ENCODE measurements around the gene CFAP52.
"Not testable (repeated sequence)": the region's sequence is repeated elsewhere in the genome, so short reads cannot be mapped to it uniquely, and the experiment has no call there.

CFAP52 gene

DNA sequence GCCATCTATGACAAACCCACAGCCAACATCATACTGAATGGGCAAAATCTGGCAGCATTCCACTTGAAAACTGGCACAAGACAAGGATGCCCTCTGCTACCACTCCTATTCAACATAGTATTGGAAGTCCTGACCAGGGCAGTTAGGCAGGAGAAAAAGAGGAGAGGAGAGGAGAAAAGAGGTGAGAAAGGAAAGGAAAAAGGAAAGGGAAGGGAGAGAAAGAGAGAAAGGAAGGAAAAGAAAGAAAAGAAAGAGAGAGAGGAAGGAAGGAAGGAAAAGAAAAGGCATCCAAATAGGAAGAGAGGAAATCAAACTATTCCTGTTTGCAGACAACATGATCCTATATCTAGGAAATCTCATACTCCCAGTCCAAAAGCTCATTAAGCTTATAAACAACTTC is 12.3 kb upstream of the CFAP52 start:
- peaks cover 9% of the 10 kb centered on the region for H3K9me3 Mint-ChIP-seq
- TF ChIP-seq, protein P1, sequence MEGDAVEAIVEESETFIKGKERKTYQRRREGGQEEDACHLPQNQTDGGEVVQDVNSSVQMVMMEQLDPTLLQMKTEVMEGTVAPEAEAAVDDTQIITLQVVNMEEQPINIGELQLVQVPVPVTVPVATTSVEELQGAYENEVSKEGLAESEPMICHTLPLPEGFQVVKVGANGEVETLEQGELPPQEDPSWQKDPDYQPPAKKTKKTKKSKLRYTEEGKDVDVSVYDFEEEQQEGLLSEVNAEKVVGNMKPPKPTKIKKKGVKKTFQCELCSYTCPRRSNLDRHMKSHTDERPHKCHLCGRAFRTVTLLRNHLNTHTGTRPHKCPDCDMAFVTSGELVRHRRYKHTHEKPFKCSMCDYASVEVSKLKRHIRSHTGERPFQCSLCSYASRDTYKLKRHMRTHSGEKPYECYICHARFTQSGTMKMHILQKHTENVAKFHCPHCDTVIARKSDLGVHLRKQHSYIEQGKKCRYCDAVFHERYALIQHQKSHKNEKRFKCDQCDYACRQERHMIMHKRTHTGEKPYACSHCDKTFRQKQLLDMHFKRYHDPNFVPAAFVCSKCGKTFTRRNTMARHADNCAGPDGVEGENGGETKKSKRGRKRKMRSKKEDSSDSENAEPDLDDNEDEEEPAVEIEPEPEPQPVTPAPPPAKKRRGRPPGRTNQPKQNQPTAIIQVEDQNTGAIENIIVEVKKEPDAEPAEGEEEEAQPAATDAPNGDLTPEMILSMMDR (IDR thresholded peaks at IDR 0.05), result no peak
- no peaks in the 10 kb centered on the region for H3K27me3 Mint-ChIP-seq (ENCODE audit: low read depth, poor library complexity)
- DNase-seq, result no peak
- H3K27ac Mint-ChIP-seq, result peak overlapping the region; percentile 3
- H3K4me1 Mint-ChIP-seq, result peaks cover 6% of the 10 kb centered on the region
- H3K4me3 Mint-ChIP-seq, result no peak overlapping the region
- H3K36me3 Mint-ChIP-seq (ENCODE audit: low read depth), result peaks cover 69% of the 10 kb centered on the region

DNA sequence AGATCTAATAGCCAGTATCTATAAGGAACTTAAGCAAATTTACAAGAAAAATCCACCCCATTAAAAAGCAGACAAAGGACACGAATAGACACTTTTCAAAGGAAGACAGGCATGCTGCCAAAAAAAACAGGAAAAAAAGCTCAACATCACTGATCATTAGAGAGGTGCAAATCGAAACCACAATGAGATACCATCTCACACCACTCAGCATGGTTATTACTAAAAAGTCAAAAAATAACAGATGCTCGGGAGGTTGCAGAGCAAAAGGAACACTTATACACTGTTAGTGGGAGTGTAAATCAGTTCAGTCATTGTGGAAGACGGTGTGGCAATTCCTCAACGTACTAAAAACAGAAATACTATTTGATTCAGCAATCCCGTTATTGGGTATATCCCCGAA is 10.4 kb upstream of the CFAP52 start:
- TF ChIP-seq, protein P1 (IDR thresholded peaks at IDR 0.05), result no peak
- peaks cover 9% of the 10 kb centered on the region for H3K9me3 Mint-ChIP-seq
- no peak overlapping the region for H3K27ac Mint-ChIP-seq
- peaks cover 56% of the 10 kb centered on the region for H3K36me3 Mint-ChIP-seq (ENCODE audit: low read depth)
- DNase-seq, result no peak
- H3K27me3 Mint-ChIP-seq (ENCODE audit: low read depth, poor library complexity), result no peaks in the 10 kb centered on the region
- H3K4me1 Mint-ChIP-seq, result peaks cover 12% of the 10 kb centered on the region
- H3K4me3 Mint-ChIP-seq, result no peak overlapping the region

DNA sequence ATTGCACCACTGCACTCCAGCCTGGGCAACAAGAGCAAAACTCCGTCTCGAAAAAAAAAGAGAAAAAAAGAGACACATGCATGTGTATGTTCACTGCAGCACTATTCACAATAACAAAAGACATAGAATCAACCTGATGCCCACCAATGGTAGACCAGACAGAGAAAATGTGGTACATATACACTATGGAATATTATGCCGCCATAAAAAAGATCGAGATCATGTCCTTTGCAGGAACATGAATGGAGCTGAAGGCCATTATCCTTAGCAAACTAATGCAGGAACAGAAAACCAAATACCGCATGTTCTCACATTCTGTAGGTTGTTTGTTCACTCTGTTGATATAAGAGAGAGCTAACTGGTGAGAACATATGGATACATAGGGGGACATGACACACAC is 9.7 kb upstream of the CFAP52 start:
- not testable (repeated sequence) for H3K27me3 Mint-ChIP-seq (ENCODE audit: low read depth, poor library complexity); H3K9me3 Mint-ChIP-seq; H3K4me3 Mint-ChIP-seq; DNase-seq; H3K27ac Mint-ChIP-seq
- Mint-ChIP-seq H3K36me3 (ENCODE audit: low read depth) (peaks cover 54% of the 10 kb centered on the region), H3K4me1 (peaks cover 12% of the 10 kb centered on the region)

DNA sequence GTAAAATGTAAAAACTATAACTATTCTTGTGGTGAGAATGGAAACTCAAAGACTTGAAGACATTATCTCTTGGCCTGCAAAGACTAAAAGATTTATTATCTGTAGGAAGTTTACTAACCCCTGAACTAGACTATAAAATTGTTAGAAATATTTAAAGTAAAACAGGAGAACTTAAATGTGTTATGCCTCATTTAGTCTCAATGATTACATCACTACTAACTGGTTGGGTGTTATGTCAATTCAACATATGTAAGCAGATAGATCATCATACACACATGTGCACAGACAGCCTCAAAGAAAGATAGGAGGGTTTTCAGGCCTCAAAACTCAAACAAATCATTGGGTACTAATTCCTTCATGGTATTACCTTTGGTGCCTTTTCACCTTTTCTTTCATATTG is 8.4 kb upstream of the CFAP52 start:
- peaks cover 45% of the 10 kb centered on the region for H3K36me3 Mint-ChIP-seq (ENCODE audit: low read depth)
- no peak for DNase-seq
- no peaks in the 10 kb centered on the region for H3K27me3 Mint-ChIP-seq (ENCODE audit: low read depth, poor library complexity)
- peaks cover 12% of the 10 kb centered on the region for H3K4me1 Mint-ChIP-seq
- H3K9me3 Mint-ChIP-seq, result peaks cover 3% of the 10 kb centered on the region
- H3K27ac Mint-ChIP-seq, result no peak overlapping the region
- no peak overlapping the region for H3K4me3 Mint-ChIP-seq
- TF ChIP-seq, protein P1 (IDR thresholded peaks at IDR 0.05), result no peak

DNA sequence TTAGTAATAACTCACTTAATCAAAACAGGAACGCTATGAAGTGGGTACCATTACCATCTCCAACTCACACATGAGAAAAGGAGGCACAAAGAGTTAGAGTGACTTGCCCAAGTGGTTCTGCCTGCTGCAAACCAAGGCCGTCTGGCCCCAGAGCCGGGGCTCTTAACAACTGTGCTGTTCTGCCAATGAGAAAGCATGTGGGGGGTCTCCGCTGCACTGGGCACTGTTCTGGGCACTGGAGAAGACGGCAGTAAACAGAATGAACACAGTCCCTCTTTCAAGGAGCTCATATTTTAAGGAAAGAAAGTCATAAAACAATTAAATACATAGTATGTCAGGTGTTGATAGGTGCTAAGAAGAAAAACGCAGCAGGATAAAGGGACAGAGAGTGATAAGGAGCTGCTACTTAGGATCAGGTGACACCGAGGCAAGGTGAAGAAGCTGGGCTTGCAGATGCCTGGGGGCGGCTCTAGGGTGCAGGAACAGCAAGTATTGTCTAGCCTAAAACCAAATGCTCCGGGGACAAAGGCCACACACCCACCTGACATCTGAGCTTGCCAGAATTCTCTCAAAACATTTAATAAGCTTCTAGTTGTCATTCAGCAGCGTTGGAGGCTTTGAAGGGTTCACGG is 7.4 kb upstream of the CFAP52 start:
- H3K4me3 Mint-ChIP-seq, result no peak overlapping the region
- DNase-seq, result no peak
- H3K4me1 Mint-ChIP-seq, result peaks cover 12% of the 10 kb centered on the region
- H3K27me3 Mint-ChIP-seq (ENCODE audit: low read depth, poor library complexity), result no peaks in the 10 kb centered on the region
- TF ChIP-seq, protein P1 (IDR thresholded peaks at IDR 0.05), result no peak
- no peaks in the 10 kb centered on the region for H3K9me3 Mint-ChIP-seq
- H3K36me3 Mint-ChIP-seq (ENCODE audit: low read depth), result peaks cover 36% of the 10 kb centered on the region
- no peak overlapping the region for H3K27ac Mint-ChIP-seq

DNA sequence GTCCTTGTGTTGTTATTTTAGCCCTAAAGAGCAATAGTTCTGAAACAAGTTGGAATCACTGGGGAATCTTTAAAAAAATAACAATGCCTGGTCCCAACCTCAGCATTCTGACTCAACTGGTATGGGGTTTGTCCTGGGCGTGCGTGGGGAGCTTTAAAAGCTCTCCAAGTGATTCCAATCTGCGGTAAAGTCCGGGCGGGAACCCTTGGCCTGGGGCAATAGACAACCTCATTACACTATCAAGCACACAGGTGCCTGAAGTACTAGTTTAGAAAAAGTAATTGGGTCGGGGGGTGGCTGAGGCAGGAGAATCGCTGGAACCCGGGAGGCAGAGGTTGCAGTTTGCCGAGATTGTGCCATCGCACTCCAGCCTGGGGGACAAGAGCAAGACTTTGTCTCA is 5.2 kb upstream of the CFAP52 start:
- H3K36me3 Mint-ChIP-seq (ENCODE audit: low read depth), result peaks cover 22% of the 10 kb centered on the region
- H3K27ac Mint-ChIP-seq, result no peak overlapping the region
- no peaks in the 10 kb centered on the region for H3K27me3 Mint-ChIP-seq (ENCODE audit: low read depth, poor library complexity)
- H3K4me3 Mint-ChIP-seq, result no peak overlapping the region
- no peaks in the 10 kb centered on the region for H3K9me3 Mint-ChIP-seq
- no peak for DNase-seq
- TF ChIP-seq, protein P1 (IDR thresholded peaks at IDR 0.05), result no peak
- H3K4me1 Mint-ChIP-seq, result peaks cover 20% of the 10 kb centered on the region

Data from nephron progenitor cell (in vitro differentiated cells).